Psoas muscle (tissue), 8 donors: ENCODE measurements around the gene CARD11. TPM values are rescaled to one million over a fixed set of nuclear protein-coding genes. Genes with fewer than 3 reads are reported as not detected.
A peak's percentile ranks its signal among the peaks of the same experiment; 100 is the strongest.

Source experiments
- ATAC-seq, 4 donors: fragments of 200-7000 bp; cut with Tn5 transposase; one replicate each; pipeline ENCODE4 v1.9.1; 2020; ENCODE audit warnings: moderate library complexity in 3 of 4, mild to moderate bottlenecking in 2 of 4
- DNase-seq, 2 donors: peaks; one replicate each; pipeline ENCODE4 v3.0.0-alpha.2; 2020
- H3K27ac ChIP-seq: fragments of 200-600 bp; one replicate; pipeline ENCODE4 v1.8.0; 2022
- H3K27me3 ChIP-seq, 3 donors: fragments of 200-600 bp in 1 of 3; one replicate each; pipeline versions ENCODE4 v1.6.1 to v1.8.0; 2013 to 2022; ENCODE audit warnings: low read length in 2 of 3, mild to moderate bottlenecking in 2 of 3, moderate library complexity in 1 of 3; ENCODE audit not compliant: insufficient read depth in 3 of 3
- H3K36me3 ChIP-seq, 2 donors: fragments of 200-600 bp in 1 of 2; one replicate each; pipeline versions ENCODE4 v1.6.1 to v1.8.0; 2013 to 2022; ENCODE audit warnings: low read depth in 1 of 2, mild to moderate bottlenecking in 1 of 2, moderate library complexity in 1 of 2; ENCODE audit not compliant: insufficient read depth in 1 of 2
- H3K4me1 ChIP-seq: fragments of 200-600 bp; one replicate; pipeline ENCODE4 v1.8.0; 2022
- H3K4me3 ChIP-seq: fragments of 200-600 bp; one replicate; pipeline ENCODE4 v1.8.0; 2022; ENCODE audit warnings: mild to moderate bottlenecking
- H3K9me3 ChIP-seq: fragments of 200-600 bp; one replicate; pipeline ENCODE4 v1.8.0; 2022
- WGBS, 3 donors: extraction: QIAGEN DNeasy Blood & Tissue Kit; methylation state at CpG; one replicate each; pipeline versions ENCODE4 v1.1.6 to v1.1.7; 2013; 5-methylcytosine and 5-hydroxymethylcytosine counted together
- intact Hi-C, 2 donors: fragments of 100-400 bp; cut with DNase I; formaldehyde crosslinking; loops; one replicate each; pipeline versions ENCODE4 v1.11.0 to v1.14.2; 2022
- polyA plus RNA-seq, 3 donors: library from polyadenylated mRNA; stranded (reverse); fragments of 200-250 nt; gene quantifications; one replicate each; pipeline ENCODE4 v1.2.3, GENCODE V29; 2013
- total RNA-seq, 4 donors: library from RNA; stranded (reverse); fragmentation: NEBNext Ultra II Directional in 2 of 4; extraction: Animal tissue kit (Norgen Biotek cat#: 25700) in 2 of 4; gene quantifications; one replicate each; pipeline versions ENCODE4 v1.2.1 to v1.2.4, GENCODE V29; 2021 to 2023
- TF ChIP-seq, protein P1 (sequence below): fragments of 200-600 bp; IDR thresholded peaks from one replicate; pipeline ENCODE4 v1.8.0; 2022; ENCODE audit warnings: antibody characterized with exemption
- donor health status: healthy with polysubstance abuse.
- donor health status: DM: no; HTN: no; CAD: no; lungs with moderate emphysema.
- donor health status: Bipolar disorder and iron deficiency.
- donor health status: healthy.
- donor health status: DM: yes; HTN: yes; CAD: no.
- donor health status: DM: no; HTN: no; CAD: no.
- donor health status: DM: no; HTN: no; CAD: no.
- donor health status: DM: yes; HTN: yes; CAD: no.

The CARD11 gene
- total and polyA plus RNA-seq, 7 donors, result 0.08 to 0.84 (median 0.39) TPM

DNA sequence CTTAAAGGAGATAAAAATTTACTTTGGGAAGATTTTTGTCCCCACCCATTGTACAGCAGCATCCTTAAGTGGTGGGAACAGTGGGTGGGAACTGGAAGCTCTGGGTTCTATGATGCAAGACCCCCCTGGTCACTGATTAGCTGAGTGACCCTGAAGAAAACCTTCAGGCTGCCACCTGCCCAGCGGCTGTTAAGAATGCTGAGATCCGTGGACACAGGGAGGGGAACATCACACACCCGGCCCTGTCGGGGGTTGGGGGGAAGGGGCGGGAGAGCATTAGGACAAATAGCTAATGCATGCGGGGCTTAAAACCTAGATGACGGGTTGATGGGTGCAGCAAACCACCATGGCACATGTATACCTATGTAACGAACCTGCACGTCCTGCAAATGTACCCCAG is 14.5 kb downstream of the CARD11 start:
- no peaks in the 10 kb centered on the region for H3K4me1 ChIP-seq
- intact Hi-C loops, result no loop called here
- H3K36me3 ChIP-seq, result no peaks in the 10 kb centered on the region
- TF ChIP-seq, protein P1, sequence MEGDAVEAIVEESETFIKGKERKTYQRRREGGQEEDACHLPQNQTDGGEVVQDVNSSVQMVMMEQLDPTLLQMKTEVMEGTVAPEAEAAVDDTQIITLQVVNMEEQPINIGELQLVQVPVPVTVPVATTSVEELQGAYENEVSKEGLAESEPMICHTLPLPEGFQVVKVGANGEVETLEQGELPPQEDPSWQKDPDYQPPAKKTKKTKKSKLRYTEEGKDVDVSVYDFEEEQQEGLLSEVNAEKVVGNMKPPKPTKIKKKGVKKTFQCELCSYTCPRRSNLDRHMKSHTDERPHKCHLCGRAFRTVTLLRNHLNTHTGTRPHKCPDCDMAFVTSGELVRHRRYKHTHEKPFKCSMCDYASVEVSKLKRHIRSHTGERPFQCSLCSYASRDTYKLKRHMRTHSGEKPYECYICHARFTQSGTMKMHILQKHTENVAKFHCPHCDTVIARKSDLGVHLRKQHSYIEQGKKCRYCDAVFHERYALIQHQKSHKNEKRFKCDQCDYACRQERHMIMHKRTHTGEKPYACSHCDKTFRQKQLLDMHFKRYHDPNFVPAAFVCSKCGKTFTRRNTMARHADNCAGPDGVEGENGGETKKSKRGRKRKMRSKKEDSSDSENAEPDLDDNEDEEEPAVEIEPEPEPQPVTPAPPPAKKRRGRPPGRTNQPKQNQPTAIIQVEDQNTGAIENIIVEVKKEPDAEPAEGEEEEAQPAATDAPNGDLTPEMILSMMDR, result no peak
- peaks cover 0 to 5% (median 2%) of the 10 kb centered on the region in 3 donors for H3K27me3 ChIP-seq
- ATAC-seq (no peak), DNase-seq (no peak)
- no peak overlapping the region for H3K4me3 ChIP-seq
- H3K9me3 ChIP-seq, result peaks cover 10% of the 10 kb centered on the region
- WGBS, 3 donors, result 52 to 55% (median 54%) methylated on average over 9 of the region's 9 CpGs
- H3K27ac ChIP-seq, result no peak overlapping the region

DNA sequence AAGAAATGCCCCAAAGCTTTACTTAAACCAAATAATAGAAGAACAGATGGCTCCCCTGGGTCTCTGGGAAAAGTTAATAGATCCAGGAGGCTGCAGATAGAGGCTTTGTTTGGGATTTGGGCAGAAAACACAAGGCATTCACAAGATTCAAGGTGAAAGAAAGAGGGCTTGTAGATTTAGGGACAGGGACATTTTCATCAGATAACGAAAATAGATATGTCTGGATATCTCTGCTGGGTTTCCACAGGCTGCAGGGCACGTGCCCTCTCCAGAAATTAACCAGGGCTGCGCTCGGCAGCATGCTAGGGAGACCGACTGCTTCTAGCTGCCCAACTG is 14.9 kb downstream of the CARD11 start:
- H3K4me3 ChIP-seq, result no peak overlapping the region
- no peaks in the 10 kb centered on the region for H3K36me3 ChIP-seq
- ATAC-seq, result no peak
- peaks cover 10% of the 10 kb centered on the region for H3K9me3 ChIP-seq
- H3K4me1 ChIP-seq, result no peaks in the 10 kb centered on the region
- TF ChIP-seq, protein P1, result no peak
- no peak for DNase-seq
- WGBS, 3 donors, result 54 to 57% (median 56%) methylated on average over 5 of the region's 5 CpGs
- intact Hi-C loops, result no loop called here
- H3K27ac ChIP-seq, result no peak overlapping the region
- peaks cover 0 to 5% (median 2%) of the 10 kb centered on the region in 3 donors for H3K27me3 ChIP-seq

DNA sequence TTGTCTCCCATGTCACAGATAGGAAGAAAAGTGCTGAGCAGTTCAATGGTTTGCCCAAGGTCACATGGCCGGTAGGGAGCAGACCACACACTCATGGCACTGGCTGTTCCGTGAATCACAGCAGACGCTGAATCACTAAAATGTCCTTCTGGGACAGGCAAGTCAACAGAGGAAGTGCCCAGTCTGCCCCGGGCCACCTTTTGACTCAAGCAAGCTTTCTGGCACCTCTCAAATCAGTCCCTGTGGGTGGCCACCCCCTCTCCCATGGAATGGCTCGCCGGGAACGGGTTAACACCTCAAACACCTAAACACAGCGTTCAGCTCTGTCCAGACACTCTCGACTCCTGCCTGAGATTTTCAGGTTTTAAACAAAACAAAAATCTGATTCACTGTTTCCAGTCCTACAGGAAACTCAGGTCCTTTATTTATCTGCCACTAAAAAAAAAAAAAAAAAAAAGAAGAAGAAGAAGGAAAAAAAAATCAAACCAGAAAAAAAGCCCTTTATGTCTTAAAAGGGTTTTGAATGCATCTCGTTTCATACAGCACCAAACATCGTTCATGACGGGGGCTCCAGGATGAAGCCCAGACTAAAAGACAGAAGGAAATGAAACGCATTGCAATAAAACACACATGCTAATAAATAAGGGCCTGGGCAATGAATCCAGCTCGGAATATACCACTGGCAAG is 15.5 kb downstream of the CARD11 start:
- TF ChIP-seq, protein P1, result no peak
- Histone ChIP-seq H3K9me3 (peaks cover 10% of the 10 kb centered on the region), H3K27me3 (peaks cover 0 to 5% (median 2%) of the 10 kb centered on the region in 3 donors), H3K4me3 (no peak overlapping the region), H3K36me3 (no peaks in the 10 kb centered on the region), H3K27ac (no peak overlapping the region), H3K4me1 (no peaks in the 10 kb centered on the region)
- WGBS, 3 donors, result 20 to 29% (median 28%) methylated on average over 14 of the region's 14 CpGs
- no peak for ATAC-seq
- DNase-seq, result peak in 1 of 2 donors; percentile 20
- intact Hi-C loops, result no loop called here

DNA sequence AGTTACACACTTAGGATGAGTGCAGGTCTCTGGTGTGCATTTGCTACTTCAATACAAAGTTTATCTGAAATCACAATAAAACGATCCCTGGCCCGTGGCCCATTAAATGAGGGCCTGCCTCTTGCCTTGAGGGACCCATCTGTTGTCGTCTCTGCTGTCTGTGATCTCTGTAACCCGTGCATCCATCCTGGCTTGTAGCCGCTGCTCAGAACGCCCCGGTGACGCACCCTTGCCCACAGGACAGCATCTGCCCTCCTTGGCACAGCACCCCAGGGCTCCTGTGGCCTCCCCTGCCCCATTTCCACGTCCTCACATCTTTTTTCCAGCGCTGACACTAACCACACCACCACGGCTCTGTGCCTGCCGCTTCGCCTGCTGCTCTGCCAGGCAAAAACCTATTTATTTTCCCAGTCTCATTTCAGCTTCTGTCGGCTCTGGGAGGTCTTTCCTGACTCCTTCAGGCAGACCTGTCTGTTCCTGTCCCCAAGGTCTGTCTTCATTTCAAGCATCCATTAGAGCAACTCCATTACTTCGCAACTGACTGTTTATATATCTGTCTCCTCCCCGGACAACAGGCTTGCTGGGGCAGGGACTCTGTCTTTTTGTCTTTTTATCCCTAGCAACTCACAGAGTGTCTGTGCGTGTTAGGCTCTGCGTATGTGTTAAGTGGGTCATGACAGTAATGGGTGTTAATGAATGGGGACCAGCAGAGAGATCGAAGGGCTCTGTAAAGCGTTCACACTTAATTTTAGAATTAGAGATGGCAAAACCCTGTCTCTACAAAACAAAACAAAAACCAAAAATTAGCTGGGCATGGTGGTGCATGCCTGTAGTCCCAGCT is 16.4 kb downstream of the CARD11 start:
- Histone ChIP-seq H3K9me3 (peaks cover 10% of the 10 kb centered on the region), H3K4me3 (no peak overlapping the region), H3K27ac (no peak overlapping the region), H3K4me1 (no peaks in the 10 kb centered on the region), H3K27me3 (peaks cover 0 to 5% (median 2%) of the 10 kb centered on the region in 3 donors), H3K36me3 (no peaks in the 10 kb centered on the region)
- WGBS, 3 donors, result 70 to 75% (median 74%) methylated on average over 20 of the region's 20 CpGs
- no peak for ATAC-seq
- TF ChIP-seq, protein P1, result no peak
- intact Hi-C loops, result no loop called here
- DNase-seq, result no peak
